ENCODE measurements around the gene TTLL6.
A peak's percentile ranks its signal among the peaks of the same experiment; 100 is the strongest.
"Not testable (repeated sequence)": the region's sequence is repeated elsewhere in the genome, so short reads cannot be mapped to it uniquely, and the experiment has no call there.

TTLL6 gene

GRCh38 chr17:48816774-48817590 is at the start of gene TTLL6:
Gene TTLL6, minus strand, starts transcription at chr17:48817229. Its CDS starts 157 bp downstream, at chr17:48817072.
- peak; percentile 69 for DNase-seq

GRCh38 chr17:48860456-48860855 is 43.4 kb upstream of the TTLL6 start:
- DNase-seq = no peak

GRCh38 chr17:48860034-48860433 is 43.0 kb upstream of the TTLL6 start:
- no peak for DNase-seq

- no peak for DNase-seq
These were observed 39.2 kb upstream of the TTLL6 start for GRCh38 chr17:48856122-48856821.

- no peak for DNase-seq
These were observed 37.9 kb upstream of the TTLL6 start for GRCh38 chr17:48854774-48855476.

GRCh38 chr17:48850792-48851323 is 33.8 kb upstream of the TTLL6 start:
- no peak for DNase-seq

- DNase-seq = no peak
These were observed 26.3 kb upstream of the TTLL6 start for GRCh38 chr17:48843187-48843900.

- no peak for DNase-seq
These were observed 25.7 kb upstream of the TTLL6 start for GRCh38 chr17:48842746-48843145.

- no peak for DNase-seq
These were observed 24.4 kb upstream of the TTLL6 start for GRCh38 chr17:48841395-48841831.

GRCh38 chr17:48840441-48840840 is 23.4 kb upstream of the TTLL6 start:
- no peak for DNase-seq

GRCh38 chr17:48837458-48837857 is 20.4 kb upstream of the TTLL6 start:
- not testable (repeated sequence) for DNase-seq

GRCh38 chr17:48835971-48836370 is 18.9 kb upstream of the TTLL6 start:
- DNase-seq = no peak

- no peak for DNase-seq
These were observed 17.9 kb upstream of the TTLL6 start for GRCh38 chr17:48834973-48835372.

- DNase-seq = no peak
These were observed 14.5 kb upstream of the TTLL6 start for GRCh38 chr17:48831549-48831883.

GRCh38 chr17:48830840-48831548 is 14.0 kb upstream of the TTLL6 start, which contains the start of gene CALCOCO2:
Gene CALCOCO2, plus strand, starts transcription at chr17:48831035. Its CDS starts 10,673 bp downstream, at chr17:48841708.
- peak; percentile 87 for DNase-seq

- DNase-seq = no peak
These were observed 8.7 kb upstream of the TTLL6 start for GRCh38 chr17:48825446-48826381.

GRCh38 chr17:48820936-48821335 is 3.9 kb upstream of the TTLL6 start:
- not testable (repeated sequence) for DNase-seq

- DNase-seq = no peak
These were observed 2.4 kb upstream of the TTLL6 start for GRCh38 chr17:48819466-48819865.

- DNase-seq = no peak
These were observed 1.4 kb upstream of the TTLL6 start for GRCh38 chr17:48818361-48818841.

GRCh38 chr17:48816438-48816773 is 623 bp downstream of the TTLL6 start:
- DNase-seq = no peak

- DNase-seq = no peak
These were observed 1.7 kb downstream of the TTLL6 start for GRCh38 chr17:48815311-48815710.

Measured in stimulated activated CD4-positive, alpha-beta T cell treated with anti-CD3 and anti-CD28 coated beads, Interleukin-12 subunit alpha, Interleukin-12 subunit beta, amount 100 ng/mL, for 4 hours (primary cell).